ENCODE measurements around the gene EPDR1. TPM values are rescaled to one million over a fixed set of nuclear protein-coding genes. Genes with fewer than 3 reads are reported as not detected.

EPDR1 gene
- total and polyA plus RNA-seq, 4 donors = 31.3 to 44.0 (median 37.3) TPM

DNA sequence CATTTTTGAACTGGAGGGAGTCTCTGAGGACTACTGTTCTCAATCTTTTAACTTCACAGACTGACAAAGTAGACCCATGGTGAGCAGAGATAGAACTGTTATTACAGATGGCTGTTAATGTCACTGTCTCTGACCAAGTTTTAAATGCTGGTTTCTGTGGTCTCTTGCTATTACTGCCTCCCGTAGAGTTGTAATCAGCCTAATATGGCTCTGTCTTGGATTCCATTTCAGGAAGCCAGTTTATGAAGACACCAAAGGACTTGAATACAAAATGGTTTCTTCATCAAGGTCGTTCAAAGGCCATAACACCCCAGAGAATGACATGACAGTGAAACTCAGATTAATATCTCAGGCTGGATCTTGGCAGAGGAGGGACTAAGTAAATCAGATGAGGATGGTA lies 7.7 kb upstream of the EPDR1 start:
- Histone ChIP-seq H3K4me3 (ENCODE audit: low read length in 2 of 2) (no peak overlapping the region), H3K27ac (ENCODE audit: low read depth in 1 of 2, low read length in 2 of 2) (peak overlapping the region; percentile 18 to 22), H3K27me3 (ENCODE audit: control insufficient read depth in 1 of 2, insufficient read depth in 2 of 2, low read length in 1 of 2) (no peaks in the 10 kb centered on the region), H3K9me3 (ENCODE audit: control insufficient read depth, low read length) (no peaks in the 10 kb centered on the region), H3K4me1 (ENCODE audit: control insufficient read depth in 1 of 2, insufficient read depth in 2 of 2, low read length in 2 of 2) (peaks cover 0 to 4% of the 10 kb centered on the region in 2 donors), H3K36me3 (ENCODE audit: control insufficient read depth in 1 of 2, insufficient read depth in 2 of 2, low read length in 1 of 2) (no peaks in the 10 kb centered on the region)
- intact Hi-C loops (cut with DNase I) = no loop called here
- ATAC-seq (ENCODE audit: low FRiP score) (no peak), DNase-seq (no peak)
- 34 to 39% methylated on average over 2 of the region's 2 CpGs for WGBS, 2 donors

DNA sequence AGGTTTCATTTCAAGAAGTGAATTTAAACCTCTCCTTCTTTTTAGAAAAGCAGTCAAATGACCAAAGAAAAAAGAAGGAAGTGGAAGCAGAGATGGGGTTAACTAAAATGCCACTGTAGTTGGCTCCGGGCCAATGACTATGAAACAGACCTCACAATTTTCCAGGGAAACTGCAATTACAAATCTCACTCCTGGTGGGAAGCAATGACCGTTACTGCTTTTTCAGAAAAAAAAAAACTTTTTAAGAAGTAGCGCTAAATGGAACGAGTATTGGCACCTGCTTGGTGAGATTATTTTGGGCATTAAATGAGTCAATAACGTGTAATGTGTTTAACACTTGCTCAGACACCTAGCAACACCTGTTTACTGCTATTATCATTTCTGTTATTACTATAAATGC lies 5.0 kb upstream of the EPDR1 start:
- intact Hi-C loops (cut with DNase I) = loop anchor here in 1 of 2 donors (5.0 kb wide), 2 partner anchors 187 to 262 kb away; partner anchors contain the start of gene STARD3NL
- no peaks in the 10 kb centered on the region for H3K36me3 ChIP-seq (ENCODE audit: control insufficient read depth in 1 of 2, insufficient read depth in 2 of 2, low read length in 1 of 2)
- H3K9me3 ChIP-seq (ENCODE audit: control insufficient read depth, low read length) = no peaks in the 10 kb centered on the region
- peaks cover 0 to 4% of the 10 kb centered on the region in 2 donors for H3K4me1 ChIP-seq (ENCODE audit: control insufficient read depth in 1 of 2, insufficient read depth in 2 of 2, low read length in 2 of 2)
- no peaks in the 10 kb centered on the region for H3K27me3 ChIP-seq (ENCODE audit: control insufficient read depth in 1 of 2, insufficient read depth in 2 of 2, low read length in 1 of 2)
- peak overlapping the region in 1 of 2 donors; percentile 20 for H3K27ac ChIP-seq (ENCODE audit: low read depth in 1 of 2, low read length in 2 of 2)
- DNase-seq (peak in 1 of 2 donors; percentile 58), ATAC-seq (ENCODE audit: low FRiP score) (no peak)
- WGBS, 2 donors = 1 to 2% methylated on average over 5 of the region's 5 CpGs
- peak overlapping the region in 1 of 2 donors; percentile 41 for H3K4me3 ChIP-seq (ENCODE audit: low read length in 2 of 2)

DNA sequence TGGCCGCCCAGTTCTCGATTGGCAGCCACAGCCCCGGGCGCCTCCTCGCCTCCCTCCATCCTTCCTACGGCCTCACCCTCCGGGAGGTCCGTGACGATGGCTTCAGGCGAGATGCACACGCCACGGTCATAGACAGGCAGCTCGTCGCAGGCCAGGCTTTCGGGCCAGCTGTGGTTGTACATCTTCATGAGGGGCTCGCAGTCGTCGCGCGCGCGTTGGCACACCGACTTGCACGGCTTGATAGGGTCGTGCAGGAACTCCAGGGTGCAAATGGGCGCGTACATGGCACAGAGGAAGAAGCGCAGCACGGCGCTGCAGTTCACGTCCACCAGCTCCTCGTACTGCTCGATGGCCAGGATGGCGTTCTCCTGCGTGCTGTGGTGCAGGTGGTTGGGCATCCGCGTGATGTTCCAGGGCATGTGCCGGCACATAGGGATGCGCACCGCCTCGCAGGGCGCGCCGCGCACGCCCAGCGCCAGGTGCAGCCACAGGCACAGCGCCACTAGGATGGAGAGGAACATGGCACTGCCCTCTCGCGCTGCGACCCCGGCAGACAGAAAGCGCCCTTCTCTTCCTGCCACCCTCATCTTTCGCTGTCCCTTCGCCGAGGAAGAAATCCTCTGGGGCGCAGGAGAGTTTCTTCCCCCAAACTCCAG lies 4.3 kb upstream of the EPDR1 start:
- WGBS, 2 donors = 0 to 1% methylated on average over 54 to 57 of the region's 57 CpGs
- intact Hi-C loops (cut with DNase I) = loop anchor here in 1 of 2 donors (5.0 kb wide), 2 partner anchors 186 to 261 kb away; partner anchors contain the start of gene STARD3NL
- no peaks in the 10 kb centered on the region for H3K36me3 ChIP-seq (ENCODE audit: control insufficient read depth in 1 of 2, insufficient read depth in 2 of 2, low read length in 1 of 2)
- ATAC-seq (ENCODE audit: low FRiP score) = peak; percentile 61
- peaks cover 0 to 4% of the 10 kb centered on the region in 2 donors for H3K4me1 ChIP-seq (ENCODE audit: control insufficient read depth in 1 of 2, insufficient read depth in 2 of 2, low read length in 2 of 2)
- peak overlapping the region; percentile 24 to 53 for H3K27ac ChIP-seq (ENCODE audit: low read depth in 1 of 2, low read length in 2 of 2)
- peak; percentile 66 to 80 for DNase-seq
- H3K4me3 ChIP-seq (ENCODE audit: low read length in 2 of 2) = peak overlapping the region; percentile 35 to 41
- H3K27me3 ChIP-seq (ENCODE audit: control insufficient read depth in 1 of 2, insufficient read depth in 2 of 2, low read length in 1 of 2) = no peaks in the 10 kb centered on the region
- no peaks in the 10 kb centered on the region for H3K9me3 ChIP-seq (ENCODE audit: control insufficient read depth, low read length)

DNA sequence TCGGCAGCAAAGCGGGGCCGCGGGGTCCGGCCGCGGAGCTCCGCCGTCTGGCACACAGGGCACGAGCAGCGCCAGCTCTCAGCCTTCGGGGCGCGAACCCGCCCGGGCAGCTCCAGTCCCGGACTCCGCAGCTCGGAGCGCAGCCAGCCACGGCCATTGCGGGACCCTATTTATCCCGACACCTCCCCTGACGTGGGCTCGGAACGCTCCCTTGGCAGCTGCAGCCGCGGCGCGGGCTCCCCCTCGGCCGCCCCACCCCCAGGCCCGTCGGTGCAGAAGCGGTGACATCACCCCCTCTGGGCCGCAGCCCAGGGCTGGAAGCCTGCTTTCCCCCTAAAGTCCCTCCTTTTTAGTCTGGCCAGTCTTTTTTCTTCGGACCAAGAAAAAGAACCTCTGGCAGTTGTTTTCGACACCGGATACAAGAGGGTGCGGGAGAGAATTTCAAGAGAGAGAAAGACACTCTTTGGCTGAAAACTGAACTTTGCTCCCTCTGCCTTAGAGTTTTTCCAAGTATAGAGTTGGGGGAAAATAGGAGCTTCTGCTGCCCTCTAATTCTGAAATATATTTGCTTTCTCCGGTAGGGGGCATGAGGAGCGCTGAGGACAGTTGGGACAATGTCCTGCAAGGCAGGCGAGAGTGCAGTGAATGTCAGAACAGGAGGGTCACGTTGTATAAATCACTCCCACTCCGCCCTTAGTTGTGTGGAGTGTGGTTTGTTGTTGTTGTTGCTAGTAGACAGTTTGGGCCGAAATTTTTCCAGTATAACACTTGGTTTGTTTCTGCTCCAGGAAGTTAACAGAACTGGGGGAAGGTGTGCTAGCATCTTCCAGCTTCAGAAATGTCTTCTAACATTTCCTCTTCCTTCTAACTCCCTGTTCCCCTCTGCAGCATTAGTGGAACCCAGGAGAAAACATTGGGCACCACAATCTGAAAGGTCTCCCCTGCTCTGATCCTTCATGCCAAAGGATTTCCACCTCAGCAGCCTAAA lies 3.5 kb upstream of the EPDR1 start, which contains the start of gene SFRP4:
SFRP4 (minus strand) TSS at position 145 of the 988 bp plus-strand sequence. CDS start 280 bp downstream, outside the sequence.
- peak within 1 kb of the TSS; percentile 24 to 53 for H3K27ac ChIP-seq (ENCODE audit: low read depth in 1 of 2, low read length in 2 of 2)
- H3K27me3 ChIP-seq (ENCODE audit: control insufficient read depth in 1 of 2, insufficient read depth in 2 of 2, low read length in 1 of 2) = no peaks in the 10 kb centered on the region
- peak; percentile 88 to 93 for DNase-seq
- peak; percentile 89 for ATAC-seq (ENCODE audit: low FRiP score)
- peaks cover 0 to 4% of the 10 kb centered on the region in 2 donors for H3K4me1 ChIP-seq (ENCODE audit: control insufficient read depth in 1 of 2, insufficient read depth in 2 of 2, low read length in 2 of 2)
- WGBS, 2 donors = 0% methylated on average over 41 to 46 of the region's 46 CpGs
- H3K9me3 ChIP-seq (ENCODE audit: control insufficient read depth, low read length) = no peaks in the 10 kb centered on the region
- H3K4me3 ChIP-seq (ENCODE audit: low read length in 2 of 2) = peak within 1 kb of the TSS; percentile 35 to 41
- no peaks in the 10 kb centered on the region for H3K36me3 ChIP-seq (ENCODE audit: control insufficient read depth in 1 of 2, insufficient read depth in 2 of 2, low read length in 1 of 2)
- intact Hi-C loops (cut with DNase I) = loop anchor here in 1 of 2 donors (5.0 kb wide), 2 partner anchors 185 to 260 kb away; partner anchors contain the start of gene STARD3NL

DNA sequence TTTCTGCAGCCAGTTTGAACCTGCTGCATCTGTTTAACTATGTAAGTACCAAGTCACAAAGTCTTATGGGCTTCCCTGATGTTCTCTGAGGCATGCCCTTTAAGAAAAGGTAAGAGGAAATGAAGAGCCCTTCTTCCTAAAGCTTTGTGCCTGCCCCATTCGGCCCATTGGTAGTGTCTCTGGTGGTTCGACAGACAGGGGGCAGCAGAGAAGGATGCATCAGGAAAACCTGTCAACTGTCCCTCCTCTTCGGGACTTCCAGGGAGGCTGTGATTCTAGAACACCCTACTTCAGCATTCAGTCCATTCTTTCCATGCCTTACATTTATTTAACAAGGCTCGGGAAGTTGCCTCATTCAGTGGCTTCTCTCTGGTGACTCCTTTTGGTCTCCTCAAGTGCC lies 1.9 kb upstream of the EPDR1 start:
- intact Hi-C loops (cut with DNase I) = loop anchor here in 1 of 2 donors (5.0 kb wide), 2 partner anchors 184 to 259 kb away; partner anchors contain the start of gene STARD3NL
- no peak overlapping the region for H3K4me3 ChIP-seq (ENCODE audit: low read length in 2 of 2)
- no peaks in the 10 kb centered on the region for H3K9me3 ChIP-seq (ENCODE audit: control insufficient read depth, low read length)
- H3K27me3 ChIP-seq (ENCODE audit: control insufficient read depth in 1 of 2, insufficient read depth in 2 of 2, low read length in 1 of 2) = no peaks in the 10 kb centered on the region
- no peak for DNase-seq
- H3K27ac ChIP-seq (ENCODE audit: low read depth in 1 of 2, low read length in 2 of 2) = no peak overlapping the region
- peaks cover 0 to 5% of the 10 kb centered on the region in 2 donors for H3K4me1 ChIP-seq (ENCODE audit: control insufficient read depth in 1 of 2, insufficient read depth in 2 of 2, low read length in 2 of 2)
- 68 to 81% methylated on average over 4 of the region's 4 CpGs for WGBS, 2 donors
- H3K36me3 ChIP-seq (ENCODE audit: control insufficient read depth in 1 of 2, insufficient read depth in 2 of 2, low read length in 1 of 2) = no peaks in the 10 kb centered on the region
- no peak for ATAC-seq (ENCODE audit: low FRiP score)

DNA sequence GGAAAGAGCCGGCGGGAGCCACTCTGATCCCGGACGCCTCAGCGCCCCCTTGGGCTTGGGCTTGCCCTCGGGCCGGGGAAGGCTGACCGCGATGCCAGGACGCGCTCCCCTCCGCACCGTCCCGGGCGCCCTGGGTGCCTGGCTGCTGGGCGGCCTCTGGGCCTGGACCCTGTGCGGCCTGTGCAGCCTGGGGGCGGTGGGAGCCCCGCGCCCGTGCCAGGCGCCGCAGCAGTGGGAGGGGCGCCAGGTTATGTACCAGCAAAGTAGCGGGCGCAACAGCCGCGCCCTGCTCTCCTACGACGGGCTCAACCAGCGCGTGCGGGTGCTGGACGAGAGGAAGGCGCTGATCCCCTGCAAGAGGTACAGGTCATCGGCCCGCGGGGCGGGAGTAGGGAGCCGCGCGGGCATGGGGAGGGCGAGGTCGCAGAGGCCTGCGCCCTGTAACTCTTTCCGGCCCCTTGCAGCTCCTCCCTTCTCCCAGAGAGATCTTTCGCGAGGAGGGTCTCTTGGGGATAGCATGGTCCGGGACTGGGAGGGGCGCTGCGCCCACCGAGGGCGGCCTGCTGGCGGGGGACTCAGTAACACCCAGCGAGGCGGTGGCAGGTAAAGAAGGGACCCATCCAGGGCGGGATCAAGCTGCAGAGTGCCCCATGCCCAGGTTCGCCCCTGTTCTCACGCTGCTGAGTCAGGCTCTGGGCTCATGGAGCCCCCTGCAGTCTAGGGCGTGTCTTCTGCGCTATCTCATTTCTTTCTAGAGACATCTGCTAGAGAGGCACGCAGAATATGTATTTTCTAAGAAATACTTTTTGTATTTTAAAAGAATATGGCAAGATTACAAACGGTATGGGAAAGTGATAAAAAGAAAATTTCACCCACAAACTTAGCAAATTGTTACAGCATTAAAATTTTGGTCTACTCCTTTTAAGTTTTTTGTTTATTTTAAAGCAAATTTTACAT lies 687 bp downstream of the EPDR1 start:
- no peaks in the 10 kb centered on the region for H3K27me3 ChIP-seq (ENCODE audit: control insufficient read depth in 1 of 2, insufficient read depth in 2 of 2, low read length in 1 of 2)
- H3K36me3 ChIP-seq (ENCODE audit: control insufficient read depth in 1 of 2, insufficient read depth in 2 of 2, low read length in 1 of 2) = no peaks in the 10 kb centered on the region
- H3K9me3 ChIP-seq (ENCODE audit: control insufficient read depth, low read length) = no peaks in the 10 kb centered on the region
- DNase-seq = peak; percentile 63 to 85
- 1% methylated on average over 62 to 63 of the region's 63 CpGs for WGBS, 2 donors
- peak; percentile 66 for ATAC-seq (ENCODE audit: low FRiP score)
- peaks cover 0 to 5% of the 10 kb centered on the region in 2 donors for H3K4me1 ChIP-seq (ENCODE audit: control insufficient read depth in 1 of 2, insufficient read depth in 2 of 2, low read length in 2 of 2)
- peak overlapping the region; percentile 50 to 84 for H3K4me3 ChIP-seq (ENCODE audit: low read length in 2 of 2)
- intact Hi-C loops (cut with DNase I) = no loop called here
- H3K27ac ChIP-seq (ENCODE audit: low read depth in 1 of 2, low read length in 2 of 2) = peak overlapping the region; percentile 2 to 66

DNA sequence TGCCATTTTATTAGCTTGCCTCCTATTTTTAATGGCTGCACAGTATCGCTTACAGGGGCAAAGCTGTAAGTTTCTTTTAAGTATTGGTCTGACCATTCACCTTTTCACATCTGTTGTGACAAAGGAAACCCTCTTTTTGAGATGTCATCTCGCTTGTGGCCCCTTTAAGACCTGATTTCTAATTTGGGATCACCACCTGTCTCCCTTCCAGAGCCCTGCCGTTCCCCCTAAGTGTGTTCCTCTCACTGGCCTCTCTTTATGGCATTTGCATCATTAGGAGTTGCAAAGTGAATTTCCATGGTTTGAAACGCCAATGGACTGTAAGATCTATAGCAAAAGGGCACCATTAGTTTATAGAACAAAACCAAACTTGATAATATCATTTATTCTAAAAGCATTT lies 1.4 kb downstream of the EPDR1 start:
- 71 to 77% methylated on average over 4 of the region's 4 CpGs for WGBS, 2 donors
- ATAC-seq (ENCODE audit: low FRiP score) (no peak), DNase-seq (no peak)
- intact Hi-C loops (cut with DNase I) = no loop called here
- H3K27me3 ChIP-seq (ENCODE audit: control insufficient read depth in 1 of 2, insufficient read depth in 2 of 2, low read length in 1 of 2) = no peaks in the 10 kb centered on the region
- no peaks in the 10 kb centered on the region for H3K36me3 ChIP-seq (ENCODE audit: control insufficient read depth in 1 of 2, insufficient read depth in 2 of 2, low read length in 1 of 2)
- H3K27ac ChIP-seq (ENCODE audit: low read depth in 1 of 2, low read length in 2 of 2) = no peak overlapping the region
- H3K4me1 ChIP-seq (ENCODE audit: control insufficient read depth in 1 of 2, insufficient read depth in 2 of 2, low read length in 2 of 2) = peaks cover 0 to 5% of the 10 kb centered on the region in 2 donors
- H3K9me3 ChIP-seq (ENCODE audit: control insufficient read depth, low read length) = no peaks in the 10 kb centered on the region
- H3K4me3 ChIP-seq (ENCODE audit: low read length in 2 of 2) = peak overlapping the region in 1 of 2 donors; percentile 30

All from aorta (tissue), 5 donors.